GOT3 (cell line): Measurements from ENCODE around the gene ZNF700.
"Not testable (repeated sequence)": the region's sequence is repeated elsewhere in the genome, so short reads cannot be mapped to it uniquely, and the experiment has no call there.

Experiments
- DNase-seq: peaks from one replicate; lab custom pipeline; 2025; ENCODE audit warnings: mixed read lengths; lab: John Stamatoyannopoulos, UW

The ZNF700 gene

DNA sequence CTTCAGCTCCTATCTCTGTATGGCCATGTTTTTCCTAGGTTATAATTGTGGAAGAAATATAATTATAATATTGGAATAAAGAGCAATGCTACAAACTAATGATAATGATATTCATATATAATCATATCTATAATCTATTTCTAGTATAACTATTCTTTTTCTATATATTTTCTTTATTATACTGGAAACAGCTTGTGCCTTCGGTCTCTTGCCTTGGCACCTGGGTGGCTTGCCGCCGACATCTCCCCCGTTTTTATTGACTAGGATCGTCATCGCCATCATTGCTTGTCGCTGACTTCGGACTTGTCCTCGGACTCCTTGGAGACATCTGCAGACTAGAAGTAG, 64.2 kb downstream of the ZNF700 start:
- no peak for DNase-seq

DNA sequence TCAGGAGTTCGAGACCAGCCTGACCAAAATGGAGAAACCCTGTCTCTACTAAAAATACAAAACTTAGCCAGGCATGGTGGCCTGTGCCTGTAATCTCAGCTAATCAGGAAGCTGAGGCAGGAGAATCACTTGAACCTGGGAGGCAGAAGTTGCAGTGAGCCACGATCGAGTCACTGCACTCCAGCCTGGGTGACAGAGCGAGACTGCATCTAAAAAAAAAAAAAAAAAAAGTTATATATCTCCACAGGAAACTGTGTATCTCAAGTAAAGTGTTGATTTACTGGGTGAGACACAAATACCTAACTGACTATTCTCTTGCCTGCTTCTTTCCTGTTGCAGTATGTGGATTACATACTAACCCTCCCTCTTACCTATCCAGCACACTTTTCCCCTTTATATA, 67.0 kb downstream of the ZNF700 start:
- not testable (repeated sequence) for DNase-seq

DNA sequence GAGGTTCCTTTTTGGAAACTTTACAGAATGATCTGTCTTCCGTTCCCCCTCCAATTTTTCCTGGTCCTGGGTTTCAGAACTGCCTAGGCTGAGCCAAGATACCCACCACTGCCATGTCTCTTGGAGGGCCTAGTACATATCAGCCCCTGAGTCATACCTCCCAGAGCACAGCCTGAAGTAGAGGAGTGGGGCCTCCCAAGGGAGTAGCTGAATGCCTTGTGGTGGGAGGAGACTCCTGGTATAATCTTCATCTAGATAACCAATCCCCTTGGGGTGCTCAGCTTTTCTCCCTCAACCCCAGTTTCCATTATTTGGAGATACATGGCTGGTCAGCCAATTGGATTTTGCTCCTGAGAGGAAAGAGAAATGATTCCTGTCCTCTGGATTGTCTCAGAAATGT, 70.3 kb downstream of the ZNF700 start:
- no peak for DNase-seq
